PC-3 (cell line): ENCODE results near the gene FBLN7. TPM values are rescaled to one million over a fixed set of nuclear protein-coding genes. Genes with fewer than 3 reads are reported as not detected.

Experiments used
- ATAC-seq: fragments of 200-7000 bp; cut with Tn5 transposase; 2 replicates; pipeline ENCODE4 v1.9.1; 2020; ENCODE audit warnings: mild to moderate bottlenecking, moderate library complexity
- BruUV-seq: library from RNA; stranded (reverse); fragments of 400-500 nt; replicated peaks from 2 replicates; lab custom pipeline; 2021; lab: Mats Ljungman, UMichigan
- CTCF ChIA-PET: fragments of 300-600 bp; sonication (Branson Sonifier 250); formaldehyde crosslinking; loops from one replicate; lab custom pipeline; 2022; ENCODE audit warnings: antibody characterized with exemption; lab: Charles Lee
- POLR2A ChIA-PET: fragments of 300-600 bp; sonication (Branson Sonifier 250); formaldehyde crosslinking; loops from one replicate; lab custom pipeline; 2022; ENCODE audit warnings: antibody characterized with exemption; ENCODE audit not compliant: unreplicated experiment; lab: Charles Lee
- DNase-seq: peaks from one replicate; pipeline ENCODE4 v3.0.0-alpha.2; 2015
- H2AFZ ChIP-seq: fragments of 300-600 bp; sonication (generic); 2 replicates; pipeline ENCODE4 v1.6.0; 2016; ENCODE audit warnings: antibody characterized with exemption, low read length
- H3F3A ChIP-seq: fragments of 300-600 bp; sonication (generic); one replicate; pipeline ENCODE4 v1.6.0; 2017; ENCODE audit warnings: antibody characterized with exemption, low read length, control low read depth, mild to moderate bottlenecking; ENCODE audit not compliant: unreplicated experiment
- H3K27ac ChIP-seq: fragments of 300-600 bp; sonication (generic); 2 replicates; pipeline ENCODE4 v1.5.1; 2016; ENCODE audit warnings: mild to moderate bottlenecking, low read length
- H3K27me3 ChIP-seq: fragments of 300-600 bp; sonication (generic); 2 replicates; pipeline ENCODE4 v1.6.1; 2016; ENCODE audit warnings: low read length, mixed read lengths
- H3K36me3 ChIP-seq: fragments of 300-600 bp; sonication (generic); 2 replicates; pipeline ENCODE4 v1.6.1; 2016; ENCODE audit warnings: low read depth, mixed run types, low read length, mixed read lengths
- H3K4me1 ChIP-seq: fragments of 300-600 bp; sonication (generic); 2 replicates; pipeline ENCODE4 v1.5.1; 2016; ENCODE audit warnings: low read length; ENCODE audit not compliant: insufficient read depth
- H3K4me2 ChIP-seq: fragments of 300-600 bp; sonication (generic); 2 replicates; pipeline ENCODE4 v1.6.0; 2016; ENCODE audit warnings: low read length
- H3K4me3 ChIP-seq: fragments of 300-600 bp; sonication (generic); 2 replicates; pipeline ENCODE4 v1.5.1; 2016; ENCODE audit warnings: mild to moderate bottlenecking, low read length, mixed read lengths
- H3K79me2 ChIP-seq: fragments of 300-600 bp; sonication (generic); 2 replicates; pipeline ENCODE4 v1.6.1; 2017; ENCODE audit warnings: low read length, mixed read lengths
- H3K9ac ChIP-seq: fragments of 300-600 bp; sonication (generic); 2 replicates; pipeline ENCODE4 v1.6.0; 2016; ENCODE audit warnings: mild to moderate bottlenecking, low read length
- H3K9me2 ChIP-seq: fragments of 300-600 bp; sonication (generic); replicated peaks from 2 replicates; pipeline ENCODE4 v1.6.1; 2016; ENCODE audit warnings: mixed run types, low read length, mixed read lengths
- H3K9me3 ChIP-seq: fragments of 300-600 bp; sonication (generic); 2 replicates; pipeline ENCODE4 v1.6.1; 2016; ENCODE audit warnings: low read length, mixed read lengths
- H4K20me1 ChIP-seq: fragments of 300-600 bp; sonication (generic); 2 replicates; pipeline ENCODE4 v1.6.1; 2016; ENCODE audit warnings: low read length, mixed read lengths
- EZH2 ChIP-seq: fragments of 300-600 bp; sonication (generic); IDR thresholded peaks from one replicate; pipeline ENCODE4 v1.6.1; 2017; ENCODE audit warnings: antibody characterized with exemption, mild to moderate bottlenecking, low read length; ENCODE audit not compliant: unreplicated experiment
- EZH2phosphoT487 ChIP-seq: fragments of 300-600 bp; sonication (generic); IDR thresholded peaks from 2 replicates; pipeline ENCODE4 v1.6.1; 2018; ENCODE audit warnings: mild to moderate bottlenecking, antibody characterized with exemption, low read length, borderline replicate concordance
- intact Hi-C: fragments of 100-400 bp; cut with micrococcal nuclease; formaldehyde crosslinking; loops from 2 replicates; pipeline ENCODE4 v1.9.0; 2023
- total RNA-seq: library from RNA; depleted of rRNA; stranded (reverse); fragments of >200 nt; gene quantifications from 2 replicates; pipeline ENCODE4 v1.2.3, GENCODE V29; 2014
- TF ChIP-seq, protein P1 (sequence below): fragments of 300-600 bp; sonication (generic); conservative IDR thresholded peaks from 2 replicates; pipeline ENCODE4 v1.5.1; 2017; ENCODE audit warnings: antibody characterized with exemption, low read depth, mild to moderate bottlenecking, low read length

Gene FBLN7
- total RNA-seq, 1 experiment from 2014 or later: 2.2 TPM

GRCh38 chr2:112152476-112153178 is 14.4 kb downstream of the FBLN7 start:
- H3K27me3 ChIP-seq: no peaks in the 10 kb centered on the region
- ATAC-seq: no peak
- TF ChIP-seq EZH2 (no peak), EZH2phosphoT487 (no peak)
- TF ChIP-seq, protein P1, sequence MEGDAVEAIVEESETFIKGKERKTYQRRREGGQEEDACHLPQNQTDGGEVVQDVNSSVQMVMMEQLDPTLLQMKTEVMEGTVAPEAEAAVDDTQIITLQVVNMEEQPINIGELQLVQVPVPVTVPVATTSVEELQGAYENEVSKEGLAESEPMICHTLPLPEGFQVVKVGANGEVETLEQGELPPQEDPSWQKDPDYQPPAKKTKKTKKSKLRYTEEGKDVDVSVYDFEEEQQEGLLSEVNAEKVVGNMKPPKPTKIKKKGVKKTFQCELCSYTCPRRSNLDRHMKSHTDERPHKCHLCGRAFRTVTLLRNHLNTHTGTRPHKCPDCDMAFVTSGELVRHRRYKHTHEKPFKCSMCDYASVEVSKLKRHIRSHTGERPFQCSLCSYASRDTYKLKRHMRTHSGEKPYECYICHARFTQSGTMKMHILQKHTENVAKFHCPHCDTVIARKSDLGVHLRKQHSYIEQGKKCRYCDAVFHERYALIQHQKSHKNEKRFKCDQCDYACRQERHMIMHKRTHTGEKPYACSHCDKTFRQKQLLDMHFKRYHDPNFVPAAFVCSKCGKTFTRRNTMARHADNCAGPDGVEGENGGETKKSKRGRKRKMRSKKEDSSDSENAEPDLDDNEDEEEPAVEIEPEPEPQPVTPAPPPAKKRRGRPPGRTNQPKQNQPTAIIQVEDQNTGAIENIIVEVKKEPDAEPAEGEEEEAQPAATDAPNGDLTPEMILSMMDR: no peak
- DNase-seq: no peak
- POLR2A ChIA-PET: no interaction called here
- H3K36me3 ChIP-seq: no peaks in the 10 kb centered on the region
- H3K4me2 ChIP-seq: no peak overlapping the region
- H3F3A ChIP-seq: no peaks in the 10 kb centered on the region
- CTCF ChIA-PET: no interaction called here
- H3K9ac ChIP-seq: no peak overlapping the region
- no peak overlapping the region for H3K4me3 ChIP-seq
- H4K20me1 ChIP-seq: no peaks in the 10 kb centered on the region
- H3K9me2 ChIP-seq: no peaks in the 10 kb centered on the region
- intact Hi-C loops: no loop called here
- H2AFZ ChIP-seq: no peak overlapping the region
- H3K4me1 ChIP-seq: no peaks in the 10 kb centered on the region
- H3K79me2 ChIP-seq: no peaks in the 10 kb centered on the region
- H3K9me3 ChIP-seq: no peaks in the 10 kb centered on the region
- BruUV-seq: no TSS peak
- no peak overlapping the region for H3K27ac ChIP-seq

DNA sequence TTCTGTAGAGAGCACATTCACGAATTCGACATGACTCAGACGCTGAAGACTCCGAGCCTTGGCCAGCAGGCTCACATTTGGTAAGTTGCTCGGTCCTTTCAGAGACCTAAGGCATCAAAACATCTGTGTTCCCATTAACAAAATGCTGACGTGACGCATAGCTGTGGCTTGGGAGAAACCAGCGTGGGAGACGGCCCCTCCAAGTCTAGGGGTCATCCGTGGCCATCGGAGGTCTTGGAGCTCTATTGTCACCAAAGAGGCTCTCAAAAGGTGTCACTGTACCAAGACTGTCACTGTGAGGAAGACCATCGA is 14.9 kb downstream of the FBLN7 start:
- intact Hi-C loops: no loop called here
- no peak for DNase-seq
- no peaks in the 10 kb centered on the region for H3K27me3 ChIP-seq
- TF ChIP-seq, protein P1: no peak
- H3K9me3 ChIP-seq: no peaks in the 10 kb centered on the region
- H3K4me3 ChIP-seq: no peak overlapping the region
- no peaks in the 10 kb centered on the region for H3F3A ChIP-seq
- POLR2A ChIA-PET: no interaction called here
- no peak overlapping the region for H3K4me2 ChIP-seq
- no peaks in the 10 kb centered on the region for H3K36me3 ChIP-seq
- H3K27ac ChIP-seq: no peak overlapping the region
- ATAC-seq: no peak
- no peak overlapping the region for H3K9ac ChIP-seq
- H4K20me1 ChIP-seq: no peaks in the 10 kb centered on the region
- no peaks in the 10 kb centered on the region for H3K9me2 ChIP-seq
- no peak overlapping the region for H2AFZ ChIP-seq
- BruUV-seq: no TSS peak
- H3K79me2 ChIP-seq: no peaks in the 10 kb centered on the region
- H3K4me1 ChIP-seq: no peaks in the 10 kb centered on the region
- CTCF ChIA-PET: no interaction called here

- intact Hi-C loops: no loop called here
- Histone ChIP-seq H3K4me2 (no peak overlapping the region), H3K9me3 (no peaks in the 10 kb centered on the region), H4K20me1 (no peaks in the 10 kb centered on the region), H3K27ac (no peak overlapping the region), H3K27me3 (no peaks in the 10 kb centered on the region), H3K9me2 (no peaks in the 10 kb centered on the region), H3K9ac (no peak overlapping the region), H3K4me3 (no peak overlapping the region), H3F3A (no peaks in the 10 kb centered on the region), H3K79me2 (no peaks in the 10 kb centered on the region), H3K36me3 (no peaks in the 10 kb centered on the region), H3K4me1 (no peaks in the 10 kb centered on the region), H2AFZ (no peak overlapping the region)
- TF ChIP-seq EZH2phosphoT487: no peak
- TF ChIP-seq, protein P1: no peak
- no peak for TF ChIP-seq EZH2
- no TSS peak for BruUV-seq
- POLR2A ChIA-PET: no interaction called here
- DNase-seq (no peak), ATAC-seq (no peak)
- CTCF ChIA-PET: no interaction called here
These were observed 15.3 kb downstream of the FBLN7 start for GRCh38 chr2:112153501-112153900.
